A549 (cell line): Measurements from ENCODE around the gene DIAPH1. TPM values are rescaled to one million over a fixed set of nuclear protein-coding genes. Genes with fewer than 3 reads are reported as not detected.

Experiments
- ATAC-seq, 2 experiments: fragments of 200-7000 bp in 1 of 2; fragments of >200 bp in 1 of 2; cut with Nextera tagmentation in 1 of 2; cut with Tn5 transposase in 1 of 2; 3 replicates each; pipeline versions ENCODE4 v1.8.0 to v1.9.1; 2018 to 2020; ENCODE audit warnings: mild to moderate bottlenecking in 1 of 2, moderate library complexity in 1 of 2
- CTCF ChIA-PET: fragments of 300-600 bp; sonication (Branson Sonifier 250); formaldehyde crosslinking; extraction: SDS; loops from one replicate; lab custom pipeline; 2021; ENCODE audit warnings: antibody characterized with exemption, inconsistent platforms; lab: Yijun Ruan, JAX
- POLR2A ChIA-PET: fragments of 350-600 bp; formaldehyde crosslinking; extraction: SDS; loops from one replicate; lab custom pipeline; 2021; ENCODE audit warnings: antibody characterized with exemption, inconsistent platforms; lab: Yijun Ruan, JAX
- DNase-seq, 2 experiments: peaks; one replicate each; pipeline versions ENCODE4 v3.0.0 to v3.0.0-alpha.2; 2011 to 2016; ENCODE audit warnings: low read depth in 1 of 2, low spot score in 1 of 2
- FAIRE-seq: peaks from 2 replicates; lab custom pipeline; 2011; peaks lifted over from hg19 to GRCh38; lab: Jason Lieb, UNC
- H3K27ac ChIP-seq, 2 experiments: fragments of >200 bp; sonication (Bioruptor Twin); formaldehyde crosslinking; 3 replicates each; pipeline ENCODE4 v1.5.1; 2016 to 2017
- H3K4me1 ChIP-seq: fragments of >200 bp; sonication (Bioruptor Twin); formaldehyde crosslinking; 3 replicates; pipeline ENCODE4 v1.6.1; 2016
- H3K4me2 ChIP-seq: fragments of >200 bp; sonication (Bioruptor Twin); formaldehyde crosslinking; 3 replicates; pipeline ENCODE4 v1.6.1; 2016
- H3K4me3 ChIP-seq: fragments of >200 bp; sonication (Bioruptor Twin); formaldehyde crosslinking; 3 replicates; pipeline ENCODE4 v1.5.1; 2016
- H3K9me3 ChIP-seq: fragments of >200 bp; sonication (Bioruptor Twin); formaldehyde crosslinking; 3 replicates; pipeline ENCODE4 v1.6.1; 2016
- E2F6 ChIP-seq: IDR thresholded peaks from 2 replicates; pipeline ENCODE4 v1.6.1; 2012; ENCODE audit warnings: low read depth, borderline replicate concordance
- EHF ChIP-seq: fragments of 250-450 bp; sonication (Bioruptor Pico); IDR thresholded peaks from 2 replicates; pipeline ENCODE4 v1.5.0; 2020; ENCODE audit warnings: mild to moderate bottlenecking
- EP300 ChIP-seq, 2 experiments: fragments of >200 bp; sonication (Bioruptor Twin); formaldehyde crosslinking; IDR thresholded peaks; 2 replicates in 1 of 2; 3 replicates in 1 of 2; pipeline ENCODE4 v1.6.1; 2016 to 2017
- ESRRA ChIP-seq: fragments of 150-350 bp; IDR thresholded peaks from 2 replicates; pipeline ENCODE4 v1.6.1; 2014; ENCODE audit warnings: mild to moderate bottlenecking, low read length, borderline replicate concordance
- FOXS1 ChIP-seq: fragments of 250-450 bp; sonication (Bioruptor Pico); IDR thresholded peaks from 2 replicates; pipeline ENCODE4 v1.5.0; 2020; ENCODE audit warnings: mild to moderate bottlenecking, moderate library complexity
- GATA3 ChIP-seq: IDR thresholded peaks from 2 replicates; pipeline ENCODE4 v1.6.1; 2012; ENCODE audit warnings: borderline replicate concordance
- HDAC2 ChIP-seq: fragments of 200-600 bp; sonication (generic); IDR thresholded peaks from 2 replicates; pipeline ENCODE4 v1.6.1; 2016
- HOXA7 ChIP-seq: fragments of 250-450 bp; sonication (Bioruptor Pico); IDR thresholded peaks from 2 replicates; pipeline ENCODE4 v1.5.0; 2020; ENCODE audit warnings: mild to moderate bottlenecking, moderate library complexity
- HOXB13 ChIP-seq: fragments of 250-450 bp; sonication (Bioruptor Pico); IDR thresholded peaks from 2 replicates; pipeline ENCODE4 v1.5.0; 2020; ENCODE audit warnings: low read depth, mild to moderate bottlenecking, moderate library complexity
- KDM1A ChIP-seq: fragments of 200-600 bp; sonication (generic); IDR thresholded peaks from 2 replicates; pipeline ENCODE4 v1.6.1; 2016; ENCODE audit warnings: low read depth, mild to moderate bottlenecking
- KDM5A ChIP-seq: fragments of 200-600 bp; sonication (generic); IDR thresholded peaks from 2 replicates; pipeline ENCODE4 v1.6.1; 2016; ENCODE audit warnings: antibody characterized with exemption, mild to moderate bottlenecking
- NFE2L2 ChIP-seq: fragments of 150-350 bp; conservative IDR thresholded peaks from 2 replicates; pipeline ENCODE4 v1.6.1; 2014; ENCODE audit warnings: low read length
- NPAS2 ChIP-seq: fragments of 250-450 bp; sonication (Bioruptor Pico); IDR thresholded peaks from 2 replicates; pipeline ENCODE4 v1.8.0; 2022; ENCODE audit warnings: mild to moderate bottlenecking, moderate library complexity, borderline replicate concordance
- NR3C1 ChIP-seq: fragments of >200 bp; sonication (Bioruptor Twin); formaldehyde crosslinking; IDR thresholded peaks from 3 replicates; pipeline ENCODE4 v1.6.1; 2017
- PBX3 ChIP-seq: IDR thresholded peaks from 2 replicates; pipeline ENCODE4 v1.6.1; 2012
- POLR2AphosphoS2 ChIP-seq: conservative IDR thresholded peaks from 2 replicates; pipeline ENCODE4 v1.6.1; 2012; ENCODE audit warnings: low read length, improper control_type of control experiment, inconsistent platforms
- RAD21 ChIP-seq, 2 experiments: fragments of >200 bp in 1 of 2; sonication (Bioruptor Twin) in 1 of 2; formaldehyde crosslinking in 1 of 2; IDR thresholded peaks in 1 of 2; conservative IDR thresholded peaks in 1 of 2; 2 replicates in 1 of 2; 3 replicates in 1 of 2; pipeline ENCODE4 v1.6.1; 2012 to 2018; ENCODE audit warnings: inconsistent platforms in 1 of 2
- RFX5 ChIP-seq: fragments of 450-650 bp; IDR thresholded peaks from 2 replicates; pipeline ENCODE4 v1.7.1; 2014; ENCODE audit warnings: antibody characterized with exemption, mild to moderate bottlenecking, moderate library complexity
- RNF2 ChIP-seq: fragments of 200-600 bp; sonication (generic); IDR thresholded peaks from 2 replicates; pipeline ENCODE4 v1.6.1; 2016; ENCODE audit warnings: low read depth, mild to moderate bottlenecking, antibody characterized with exemption, moderate library complexity, borderline replicate concordance
- SMC3 ChIP-seq: fragments of >200 bp; sonication (Bioruptor Twin); formaldehyde crosslinking; IDR thresholded peaks from 3 replicates; pipeline ENCODE4 v1.6.1; 2018; ENCODE audit warnings: inconsistent platforms
- USF2 ChIP-seq: fragments of 450-650 bp; IDR thresholded peaks from 2 replicates; pipeline ENCODE4 v1.6.1; 2014; ENCODE audit warnings: antibody characterized with exemption
- ZC3H11A ChIP-seq: fragments of 450-650 bp; IDR thresholded peaks from 2 replicates; pipeline ENCODE4 v1.6.1; 2014; ENCODE audit warnings: antibody characterized with exemption, mild to moderate bottlenecking
- ZFP36 ChIP-seq: fragments of 450-650 bp; IDR thresholded peaks from 2 replicates; pipeline ENCODE4 v1.6.1; 2014; ENCODE audit warnings: borderline replicate concordance; ENCODE audit not compliant: partially characterized antibody
- ZSCAN20 ChIP-seq: fragments of 250-450 bp; sonication (Bioruptor Pico); IDR thresholded peaks from 2 replicates; pipeline ENCODE4 v1.8.0; 2022; ENCODE audit warnings: mild to moderate bottlenecking, moderate library complexity
- WGBS: methylation state at CpG from one replicate; pipeline ENCODE4 v1.1.6; 2017; ENCODE audit errors: missing lambda C conversion rate; 5-methylcytosine and 5-hydroxymethylcytosine counted together
- polyA plus RNA-seq, 4 experiments: library from polyadenylated mRNA; depleted of rRNA in 3 of 4; stranded (reverse); fragments of >200 nt; fragmentation: RNase III in 1 of 4; extraction: RNeasy Plus Mini Kit Qiagen cat#74134 plus additional on column Dnase treatment in 1 of 4; gene quantifications; 2 replicates in 3 of 4; 3 replicates in 1 of 4; pipeline ENCODE4 v1.2.3, GENCODE V29; 2011 to 2017

DIAPH1 gene
- polyA plus RNA-seq, 2 of the 4 experiments (the other 2 are of a cell fraction) = 53.4 to 59.8 TPM

GRCh38 chr5:141628175-141628788 lies 9.5 kb upstream of the DIAPH1 start (continued):
- TF ChIP-seq HOXA7 (CRISPR knock-in tag) (no peak), POLR2AphosphoS2 (no peak), EHF (no peak), FOXS1 (no peak)
- TF ChIP-seq, all 56 proteins: peak for 0

GRCh38 chr5:141623611-141624010 lies 4.8 kb upstream of the DIAPH1 start:
- Histone ChIP-seq H3K4me3 (no peak overlapping the region), H3K9me3 (no peaks in the 10 kb centered on the region), H3K4me2 (no peak overlapping the region)
- no peak for ATAC-seq
- WGBS = 84% methylated on average over 5 of the region's 5 CpGs
- FAIRE-seq = no peak
- DNase-seq = no peak
- no peak for TF ChIP-seq GATA3
- no peak for TF ChIP-seq ZSCAN20 (CRISPR knock-in tag)
- no peak for TF ChIP-seq ZC3H11A
- TF ChIP-seq HDAC2 = no peak
- no peak for TF ChIP-seq KDM5A
- no peak for TF ChIP-seq NFE2L2
- TF ChIP-seq ESRRA = no peak
- TF ChIP-seq E2F6 = no peak
- no peak for TF ChIP-seq NPAS2 (CRISPR knock-in tag)
- TF ChIP-seq EP300 (IDR thresholded peaks at IDR 0.05) = no peak
- TF ChIP-seq HOXB13 (CRISPR knock-in tag) = no peak
- TF ChIP-seq USF2 = no peak
- no peak for TF ChIP-seq RNF2
- TF ChIP-seq SMC3 = no peak
- TF ChIP-seq HOXA7 (CRISPR knock-in tag) = no peak
- TF ChIP-seq, all 56 proteins: peak for 0
- Histone ChIP-seq H3K4me1 (peaks cover 4% of the 10 kb centered on the region; the same call in 1 of the 3 replicates), H3K27ac (no peak overlapping the region)
- ChIA-PET CTCF (interaction anchor here (1.2 to 20.4 kb wide), 3 partner anchors 9 to 32 kb away, joined by 3 to 303 read pairs (median 4); no protein-coding TSS in a partner anchor), POLR2A (interaction anchor here (0.6 kb wide), 1 partner anchor 46 kb away, joined by 3 read pairs; no protein-coding TSS in a partner anchor)

- H3K27ac ChIP-seq = no peak overlapping the region
- no peaks in the 10 kb centered on the region for H3K9me3 ChIP-seq
- ATAC-seq = no peak
- CTCF ChIA-PET = interaction anchor here (0.7 to 20.4 kb wide), 3 partner anchors 12 to 130 kb away, joined by 3 to 303 read pairs (median 4); no protein-coding TSS in a partner anchor
- no peak for FAIRE-seq
- POLR2A ChIA-PET = no interaction called here
- H3K4me3 ChIP-seq = no peak overlapping the region
- no peak overlapping the region for H3K4me2 ChIP-seq
- no peak for TF ChIP-seq EHF
- TF ChIP-seq HOXA7 (CRISPR knock-in tag) = no peak
- TF ChIP-seq ZFP36 = no peak
- TF ChIP-seq NR3C1 = no peak
- no peak for TF ChIP-seq RAD21 (conservative IDR thresholded peaks at IDR 0.05 in 1 of 2, IDR thresholded peaks at IDR 0.05 in 1 of 2)
- no peak for TF ChIP-seq PBX3
- no peak for TF ChIP-seq RFX5
- TF ChIP-seq RNF2 = no peak
- TF ChIP-seq KDM1A = no peak
- no peak for TF ChIP-seq EP300 (IDR thresholded peaks at IDR 0.05)
- H3K4me1 ChIP-seq = peaks cover 4% of the 10 kb centered on the region; the same call in 1 of the 3 replicates
- DNase-seq = no peak
Measured at GRCh38 chr5:141623186-141623585, 4.4 kb upstream of the DIAPH1 start.
